Activated CD4-positive, alpha-beta memory T cell treated with anti-CD3 and anti-CD28 coated beads for 36 hours (primary cell): ENCODE data around the gene GRK2. TPM values are rescaled to one million over a fixed set of nuclear protein-coding genes. Genes with fewer than 3 reads are reported as not detected.
A peak's percentile ranks its signal among the peaks of the same experiment; 100 is the strongest.

Experiments
- CTCF ChIA-PET: fragments of 350-600 bp; sonication (Branson Sonifier 250); formaldehyde crosslinking; loops from one replicate; lab custom pipeline; 2021; ENCODE audit warnings: antibody characterized with exemption, inconsistent platforms; lab: Charles Lee
- POLR2A ChIA-PET: fragments of 350-600 bp; sonication (Branson Sonifier 250); formaldehyde crosslinking; loops from one replicate; lab custom pipeline; 2021; ENCODE audit warnings: antibody characterized with exemption; lab: Charles Lee
- DNase-seq: peaks from one replicate; pipeline ENCODE4 v3.0.0-alpha.2; 2020
- H3K27ac Mint-ChIP-seq: one replicate; pipeline ENCODE4 v1.8.0; 2021; ENCODE audit warnings: mixed read lengths
- H3K27me3 Mint-ChIP-seq: one replicate; pipeline ENCODE4 v1.8.0; 2021; ENCODE audit warnings: mixed read lengths
- H3K36me3 Mint-ChIP-seq: one replicate; pipeline ENCODE4 v1.8.0; 2021; ENCODE audit warnings: mixed read lengths
- H3K4me1 Mint-ChIP-seq: one replicate; pipeline ENCODE4 v1.8.0; 2021; ENCODE audit warnings: low read depth, mixed read lengths
- H3K4me3 Mint-ChIP-seq: one replicate; pipeline ENCODE4 v1.8.0; 2021; ENCODE audit warnings: mild to moderate bottlenecking, mixed read lengths
- H3K9me3 Mint-ChIP-seq: one replicate; pipeline ENCODE4 v1.8.0; 2021; ENCODE audit warnings: mixed read lengths
- intact Hi-C: fragments of 100-400 bp; cut with micrococcal nuclease; formaldehyde crosslinking; loops from one replicate; pipeline ENCODE4 v1.15.1; 2023
- total RNA-seq, 2 experiments: library from RNA; stranded (reverse); gene quantifications; one replicate each; pipeline ENCODE4 v1.2.3, GENCODE V29; 2021

The GRK2 gene
- total RNA-seq, 2 experiments from 2014 or later, result 273 to 279 TPM

DNA sequence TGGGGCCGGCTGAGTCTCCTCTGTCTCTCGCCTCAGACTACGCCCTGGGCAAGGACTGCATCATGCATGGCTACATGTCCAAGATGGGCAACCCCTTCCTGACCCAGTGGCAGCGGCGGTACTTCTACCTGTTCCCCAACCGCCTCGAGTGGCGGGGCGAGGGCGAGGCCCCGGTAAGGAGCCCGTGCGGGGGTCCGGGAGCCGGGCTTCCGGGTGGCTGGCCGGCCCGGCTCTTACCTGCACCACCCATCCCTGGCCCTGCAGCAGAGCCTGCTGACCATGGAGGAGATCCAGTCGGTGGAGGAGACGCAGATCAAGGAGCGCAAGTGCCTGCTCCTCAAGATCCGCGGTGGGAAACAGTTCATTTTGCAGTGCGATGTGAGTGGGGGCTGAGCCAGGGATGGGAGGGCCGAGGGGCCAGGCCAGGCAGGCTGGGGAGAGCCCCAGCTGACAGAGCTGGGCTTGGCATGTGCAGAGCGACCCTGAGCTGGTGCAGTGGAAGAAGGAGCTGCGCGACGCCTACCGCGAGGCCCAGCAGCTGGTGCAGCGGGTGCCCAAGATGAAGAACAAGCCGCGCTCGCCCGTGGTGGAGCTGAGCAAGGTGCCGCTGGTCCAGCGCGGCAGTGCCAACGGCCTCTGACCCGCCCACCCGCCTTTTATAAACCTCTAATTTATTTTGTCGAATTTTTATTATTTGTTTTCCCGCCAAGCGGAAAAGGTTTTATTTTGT is 18.7 kb downstream of the GRK2 start:
- Mint-ChIP-seq H3K4me3 (no peak overlapping the region), H3K27ac (peak overlapping the region; percentile 60)

DNA sequence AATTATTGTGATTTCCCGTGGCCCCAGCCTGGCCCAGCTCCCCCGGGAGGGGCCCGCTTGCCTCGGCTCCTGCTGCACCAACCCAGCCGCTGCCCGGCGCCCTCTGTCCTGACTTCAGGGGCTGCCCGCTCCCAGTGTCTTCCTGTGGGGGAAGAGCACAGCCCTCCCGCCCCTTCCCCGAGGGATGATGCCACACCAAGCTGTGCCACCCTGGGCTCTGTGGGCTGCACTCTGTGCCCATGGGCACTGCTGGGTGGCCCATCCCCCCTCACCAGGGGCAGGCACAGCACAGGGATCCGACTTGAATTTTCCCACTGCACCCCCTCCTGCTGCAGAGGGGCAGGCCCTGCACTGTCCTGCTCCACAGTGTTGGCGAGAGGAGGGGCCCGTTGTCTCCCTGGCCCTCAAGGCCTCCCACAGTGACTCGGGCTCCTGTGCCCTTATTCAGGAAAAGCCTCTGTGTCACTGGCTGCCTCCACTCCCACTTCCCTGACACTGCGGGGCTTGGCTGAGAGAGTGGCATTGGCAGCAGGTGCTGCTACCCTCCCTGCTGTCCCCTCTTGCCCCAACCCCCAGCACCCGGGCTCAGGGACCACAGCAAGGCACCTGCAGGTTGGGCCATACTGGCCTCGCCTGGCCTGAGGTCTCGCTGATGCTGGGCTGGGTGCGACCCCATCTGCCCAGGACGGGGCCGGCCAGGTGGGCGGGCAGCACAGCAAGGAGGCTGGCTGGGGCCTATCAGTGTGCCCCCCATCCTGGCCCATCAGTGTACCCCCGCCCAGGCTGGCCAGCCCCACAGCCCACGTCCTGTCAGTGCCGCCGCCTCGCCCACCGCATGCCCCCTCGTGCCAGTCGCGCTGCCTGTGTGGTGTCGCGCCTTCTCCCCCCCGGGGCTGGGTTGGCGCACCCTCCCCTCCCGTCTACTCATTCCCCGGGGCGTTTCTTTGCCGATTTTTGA is 19.5 kb downstream of the GRK2 start:
- no peak overlapping the region for H3K4me3 Mint-ChIP-seq
- DNase-seq, result peak; percentile 38
- no peaks in the 10 kb centered on the region for H3K27me3 Mint-ChIP-seq
- intact Hi-C loops, result loop anchor here (5.0 kb wide), 1 partner anchor 201 kb away; no protein-coding TSS in a partner anchor
- H3K4me1 Mint-ChIP-seq, result peaks cover 38% of the 10 kb centered on the region
- H3K9me3 Mint-ChIP-seq, result no peaks in the 10 kb centered on the region
- peak overlapping the region; percentile 97 for H3K27ac Mint-ChIP-seq
- ChIA-PET POLR2A (interaction anchor here (1.1 to 5.8 kb wide), 5 partner anchors 7 to 46 kb away, joined by 3 to 72 read pairs (median 23); partner anchors contain the start of gene GRK2), CTCF (interaction anchor here (0.9 to 4.3 kb wide), 3 partner anchors 8 to 18 kb away, joined by 3 to 25 read pairs (median 24); no protein-coding TSS in a partner anchor)
- H3K36me3 Mint-ChIP-seq, result peaks cover 36% of the 10 kb centered on the region

More for the DNA sequence above, 18.7 kb downstream of the GRK2 start:
- DNase-seq, result no peak
- H3K36me3 Mint-ChIP-seq, result peaks cover 36% of the 10 kb centered on the region
- no peaks in the 10 kb centered on the region for H3K9me3 Mint-ChIP-seq
- intact Hi-C loops, result loop anchor here (5.0 kb wide), 1 partner anchor 202 kb away; no protein-coding TSS in a partner anchor
- ChIA-PET POLR2A (no interaction called here), CTCF (interaction anchor here (0.7 kb wide), 1 partner anchor 98 kb away, joined by 3 read pairs; no protein-coding TSS in a partner anchor)
- H3K4me1 Mint-ChIP-seq, result peaks cover 34% of the 10 kb centered on the region
- H3K27me3 Mint-ChIP-seq, result no peaks in the 10 kb centered on the region

DNA sequence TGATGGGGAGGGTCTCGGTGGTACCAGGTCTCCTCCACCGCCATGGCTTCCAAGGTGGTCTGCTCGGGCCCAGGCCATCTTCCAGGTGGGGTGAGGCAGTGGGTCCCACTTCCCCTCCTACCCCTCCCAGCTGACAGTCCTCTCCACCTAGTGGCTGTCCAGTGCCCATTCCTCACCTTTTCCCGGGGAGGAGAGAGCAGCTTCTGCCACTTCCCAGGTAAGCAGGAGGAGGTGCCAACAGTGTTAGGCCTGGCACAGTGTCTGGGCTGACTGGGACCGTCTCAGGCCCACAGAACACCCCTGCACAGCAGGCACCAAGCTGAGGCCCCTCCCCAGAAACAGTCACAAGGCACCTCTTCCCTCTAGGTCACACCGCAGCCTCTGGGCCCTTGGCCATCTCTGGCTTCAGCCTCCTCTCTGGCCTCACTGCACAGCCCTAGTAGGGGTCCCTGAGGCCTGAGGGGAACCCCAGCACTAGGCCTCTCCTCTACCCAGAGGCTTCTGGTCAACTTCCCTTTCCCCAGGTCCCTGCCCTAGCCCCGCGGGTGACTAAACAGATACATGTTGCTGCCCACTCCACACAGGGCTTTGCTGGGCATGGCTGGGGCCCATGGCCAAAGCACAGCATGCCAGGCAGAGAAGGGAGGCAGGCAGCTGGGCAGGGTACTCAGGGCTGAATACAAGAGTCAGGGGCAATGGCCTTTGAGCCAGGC is 20.5 kb downstream of the GRK2 start:
- intact Hi-C loops, result loop anchor here (1.0 to 5.0 kb wide), 2 partner anchors 9 to 201 kb away; no protein-coding TSS in a partner anchor
- H3K27ac Mint-ChIP-seq, result peak overlapping the region; percentile 97
- no peaks in the 10 kb centered on the region for H3K27me3 Mint-ChIP-seq
- H3K36me3 Mint-ChIP-seq, result peaks cover 35% of the 10 kb centered on the region
- DNase-seq, result peak; percentile 45
- POLR2A ChIA-PET, result interaction anchor here (0.7 to 5.8 kb wide), 7 partner anchors 8 to 46 kb away, joined by 3 to 72 read pairs (median 4); partner anchors contain the start of gene GRK2
- no peaks in the 10 kb centered on the region for H3K9me3 Mint-ChIP-seq
- peaks cover 47% of the 10 kb centered on the region for H3K4me1 Mint-ChIP-seq
- peak overlapping the region; percentile 66 for H3K4me3 Mint-ChIP-seq
- CTCF ChIA-PET, result interaction anchor here (0.9 to 4.3 kb wide), 4 partner anchors 9 to 29 kb away, joined by 3 to 25 read pairs (median 14); no protein-coding TSS in a partner anchor

DNA sequence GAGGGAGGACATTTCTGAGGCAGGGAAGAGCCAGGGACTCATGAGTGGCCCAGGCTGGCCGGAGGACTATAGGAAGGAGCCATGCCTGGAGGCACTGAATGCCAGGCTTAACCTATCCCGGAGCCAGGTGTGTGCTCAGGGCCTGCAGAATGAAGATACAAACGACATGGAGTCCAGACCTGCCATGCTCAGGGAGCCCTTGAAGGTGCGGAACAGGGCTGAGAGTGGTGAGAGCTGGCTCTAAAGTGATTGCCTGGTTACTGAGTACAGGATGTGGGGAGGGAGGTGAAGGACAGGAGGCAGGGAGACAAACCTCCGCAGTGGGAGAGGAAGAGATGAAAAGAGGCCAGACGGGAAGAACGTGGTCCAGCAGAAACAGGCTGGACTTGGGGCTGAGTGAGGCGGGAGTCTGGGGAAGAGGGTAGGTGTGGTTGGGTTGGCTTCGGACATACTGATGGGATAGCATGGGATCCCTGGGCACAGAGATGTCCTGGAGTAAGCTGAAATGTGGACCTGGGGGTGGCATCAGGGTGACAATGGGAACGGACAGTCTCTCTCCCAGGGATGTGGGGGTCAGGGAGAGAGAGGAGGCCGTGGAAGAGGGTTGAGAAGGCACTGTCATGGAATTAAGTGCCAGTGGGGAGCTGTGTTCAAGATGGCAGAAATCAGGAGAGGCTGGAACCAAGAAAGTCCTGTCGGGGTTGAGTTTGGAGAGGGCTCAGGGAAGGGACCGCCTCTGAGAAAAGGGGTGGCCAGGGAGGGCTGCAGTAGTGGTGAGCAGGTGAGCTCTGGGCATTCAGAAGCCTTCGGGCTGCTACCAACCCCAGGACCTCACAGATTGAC is 21.3 kb downstream of the GRK2 start:
- intact Hi-C loops, result loop anchor here (1.0 to 5.0 kb wide), 5 partner anchors 10 to 200 kb away; no protein-coding TSS in a partner anchor
- H3K27ac Mint-ChIP-seq, result peak overlapping the region; percentile 97
- DNase-seq, result peak; percentile 62
- POLR2A ChIA-PET, result interaction anchor here (0.7 to 5.8 kb wide), 11 partner anchors 9 to 67 kb away, joined by 3 to 72 read pairs (median 4); partner anchors contain the start of genes GRK2 and SSH3
- CTCF ChIA-PET, result interaction anchor here (1.0 to 4.7 kb wide), 9 partner anchors 10 to 48 kb away, joined by 3 to 25 read pairs (median 6); partner anchors contain the start of gene SSH3
- H3K36me3 Mint-ChIP-seq, result peaks cover 31% of the 10 kb centered on the region
- H3K4me3 Mint-ChIP-seq, result peak overlapping the region; percentile 66
- H3K9me3 Mint-ChIP-seq, result no peaks in the 10 kb centered on the region
- H3K27me3 Mint-ChIP-seq, result no peaks in the 10 kb centered on the region
- peaks cover 55% of the 10 kb centered on the region for H3K4me1 Mint-ChIP-seq

DNA sequence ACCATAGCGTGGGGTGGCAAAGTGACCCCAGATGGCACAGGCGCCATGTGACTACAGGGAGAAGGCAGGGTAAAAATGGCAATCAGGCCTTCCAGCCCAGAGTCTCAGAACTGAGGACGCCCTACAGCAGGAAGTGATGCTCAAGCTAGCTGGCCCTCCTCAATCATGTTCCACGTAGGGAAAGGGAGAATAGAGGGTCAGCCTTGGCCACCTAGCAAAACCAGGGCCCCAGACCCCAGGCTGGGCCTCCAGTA is 21.9 kb downstream of the GRK2 start:
- Mint-ChIP-seq H3K27me3 (no peaks in the 10 kb centered on the region), H3K27ac (peak overlapping the region; percentile 97), H3K4me1 (peaks cover 60% of the 10 kb centered on the region), H3K4me3 (peak overlapping the region; percentile 66), H3K36me3 (peaks cover 35% of the 10 kb centered on the region), H3K9me3 (no peaks in the 10 kb centered on the region)
- ChIA-PET CTCF (interaction anchor here (1.1 to 4.7 kb wide), 9 partner anchors 11 to 94 kb away, joined by 3 to 25 read pairs (median 6); partner anchors contain the start of gene SSH3), POLR2A (interaction anchor here (1.0 to 5.8 kb wide), 9 partner anchors 10 to 66 kb away, joined by 3 to 72 read pairs (median 10); partner anchors contain the start of genes GRK2 and SSH3)
- intact Hi-C loops, result loop anchor here (1.0 to 5.0 kb wide), 4 partner anchors 17 to 199 kb away; no protein-coding TSS in a partner anchor
- no peak for DNase-seq

DNA sequence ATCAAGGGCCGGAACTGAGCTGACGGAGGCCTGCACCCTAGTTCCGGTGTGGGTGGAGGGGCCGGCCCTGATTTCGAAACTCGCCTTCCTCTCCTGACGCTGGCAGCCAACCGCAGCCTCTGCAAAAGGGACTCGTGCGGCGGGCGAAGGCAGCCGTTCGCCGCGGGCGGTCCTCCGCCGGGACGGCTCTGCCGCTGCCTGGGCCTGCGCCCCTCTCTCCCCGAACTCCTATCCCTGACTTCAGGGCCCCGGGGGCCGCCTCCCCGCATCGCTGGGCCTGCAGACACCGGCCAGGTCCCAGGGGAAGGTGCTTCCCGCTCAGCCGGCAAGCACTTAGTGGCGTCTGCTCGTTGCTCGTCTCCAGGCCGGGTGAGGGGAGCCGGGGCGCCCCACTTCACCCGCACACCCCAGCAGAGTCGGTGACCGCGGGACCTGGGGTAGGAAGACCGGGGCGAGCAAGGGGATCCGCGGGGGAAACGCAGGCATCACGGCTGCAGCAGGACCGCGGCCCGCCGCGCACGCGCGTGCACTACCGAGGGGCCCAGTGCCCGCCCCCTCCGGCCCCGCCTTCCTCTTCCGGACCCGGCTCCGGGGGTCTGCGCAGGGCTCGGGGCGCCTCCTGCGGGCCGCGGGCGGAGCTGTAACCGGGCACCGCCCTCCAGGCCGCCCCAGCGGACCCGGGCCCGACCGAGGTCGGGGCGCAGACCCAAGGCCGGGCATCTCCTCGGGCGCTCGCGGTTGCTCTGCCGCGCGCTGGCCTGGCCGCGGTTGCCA is 22.4 kb downstream of the GRK2 start:
- DNase-seq, result peak; percentile 95
- Mint-ChIP-seq H3K4me1 (peaks cover 62% of the 10 kb centered on the region), H3K9me3 (no peaks in the 10 kb centered on the region), H3K27me3 (no peaks in the 10 kb centered on the region), H3K27ac (peak overlapping the region; percentile 97), H3K36me3 (peaks cover 38% of the 10 kb centered on the region), H3K4me3 (peak overlapping the region; percentile 66)
- ChIA-PET POLR2A (interaction anchor here (1.0 to 5.8 kb wide), 9 partner anchors 10 to 66 kb away, joined by 3 to 72 read pairs (median 10); partner anchors contain the start of genes GRK2 and SSH3), CTCF (interaction anchor here (0.7 to 4.7 kb wide), 14 partner anchors 8 to 94 kb away, joined by 3 to 25 read pairs (median 5); partner anchors contain the start of gene SSH3)
- intact Hi-C loops, result loop anchor here (1.0 to 5.0 kb wide), 4 partner anchors 17 to 199 kb away; no protein-coding TSS in a partner anchor

DNA sequence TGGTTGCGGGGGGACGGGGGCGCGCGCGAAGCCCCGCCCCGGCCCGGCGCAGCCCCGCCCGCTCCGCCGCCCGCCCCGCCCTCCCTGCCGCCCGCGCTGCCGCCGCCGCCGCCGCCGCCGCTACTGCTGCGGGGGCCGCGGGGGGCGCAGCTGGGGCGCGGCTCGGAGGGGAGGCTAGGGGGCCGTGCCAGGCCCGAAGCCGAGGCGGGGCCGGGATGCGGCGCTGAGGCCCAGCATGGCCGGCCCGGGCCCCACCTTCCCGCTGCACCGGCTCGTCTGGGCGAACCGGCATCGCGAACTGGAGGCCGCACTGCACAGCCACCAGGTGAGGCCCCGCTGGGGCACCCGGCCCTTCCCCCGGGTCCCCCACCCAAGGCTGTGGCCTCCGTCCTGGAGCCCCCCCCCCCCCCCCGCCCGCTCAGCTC is 23.0 kb downstream of the GRK2 start, which contains the start of gene ANKRD13D:
Gene ANKRD13D, plus strand, starts transcription at position 78 of the 425 bp plus-strand sequence. Its CDS starts 158 bp downstream, at position 236.
- ChIA-PET POLR2A (interaction anchor here (0.9 to 5.8 kb wide), 7 partner anchors 11 to 112 kb away, joined by 3 to 72 read pairs (median 13); partner anchors contain the start of genes GRK2, PPP1CA and SSH3), CTCF (interaction anchor here (0.7 to 4.7 kb wide), 12 partner anchors 9 to 93 kb away, joined by 3 to 25 read pairs (median 6); partner anchors contain the start of gene SSH3)
- no peaks in the 10 kb centered on the region for H3K9me3 Mint-ChIP-seq
- no peak for DNase-seq
- intact Hi-C loops, result loop anchor here (2.0 to 5.0 kb wide), 2 partner anchors 48 to 198 kb away; no protein-coding TSS in a partner anchor
- peak within 1 kb of the TSS; percentile 97 for H3K27ac Mint-ChIP-seq
- H3K36me3 Mint-ChIP-seq, result peaks cover 39% of the 10 kb centered on the region
- H3K27me3 Mint-ChIP-seq, result no peaks in the 10 kb centered on the region
- H3K4me3 Mint-ChIP-seq, result peak within 1 kb of the TSS; percentile 88
- peaks cover 67% of the 10 kb centered on the region for H3K4me1 Mint-ChIP-seq

DNA sequence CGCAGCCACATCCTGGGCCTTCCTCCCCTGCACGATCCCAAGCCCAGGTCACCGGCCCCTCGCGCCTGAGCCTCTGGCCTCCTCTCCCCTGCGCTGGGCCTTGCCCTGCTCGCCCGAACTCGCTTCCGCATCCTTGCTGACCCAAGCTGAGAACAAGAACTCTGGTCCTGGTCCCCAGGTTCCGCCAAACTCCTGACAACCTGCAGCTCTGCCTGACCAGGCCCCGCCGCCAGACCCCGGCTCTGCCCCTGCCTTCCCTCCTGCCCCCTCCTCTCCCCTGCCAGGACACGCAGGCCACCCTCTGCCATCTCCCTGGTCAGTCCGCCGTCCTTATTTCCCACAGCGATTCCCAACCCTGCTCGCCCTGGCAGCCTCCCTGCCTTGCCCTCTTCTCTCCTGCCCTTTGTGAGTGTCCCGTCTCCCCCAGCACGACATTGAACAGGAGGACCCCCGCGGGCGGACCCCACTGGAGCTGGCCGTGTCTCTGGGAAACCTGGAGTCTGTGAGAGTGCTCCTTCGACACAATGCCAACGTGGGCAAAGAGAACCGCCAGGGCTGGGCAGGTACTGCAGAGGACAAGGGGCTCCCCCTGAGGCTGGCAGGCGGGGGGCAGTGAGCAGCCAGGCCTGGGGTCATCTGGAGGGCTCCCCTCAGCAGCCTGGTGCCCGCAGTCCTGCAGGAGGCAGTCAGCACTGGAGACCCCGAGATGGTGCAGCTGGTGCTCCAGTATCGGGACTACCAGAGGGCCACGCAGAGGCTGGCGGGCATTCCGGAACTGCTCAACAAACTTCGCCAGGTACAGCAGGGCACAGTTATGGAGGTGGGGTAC is 23.6 kb downstream of the GRK2 start:
- Mint-ChIP-seq H3K4me1 (peaks cover 67% of the 10 kb centered on the region), H3K4me3 (peak overlapping the region; percentile 88), H3K27me3 (no peaks in the 10 kb centered on the region), H3K36me3 (peaks cover 39% of the 10 kb centered on the region), H3K27ac (peak overlapping the region; percentile 84), H3K9me3 (no peaks in the 10 kb centered on the region)
- intact Hi-C loops, result loop anchor here (2.0 to 5.0 kb wide), 2 partner anchors 49 to 197 kb away; no protein-coding TSS in a partner anchor
- CTCF ChIA-PET, result interaction anchor here (0.8 to 4.7 kb wide), 9 partner anchors 9 to 62 kb away, joined by 3 to 25 read pairs (median 7); no protein-coding TSS in a partner anchor
- POLR2A ChIA-PET, result interaction anchor here (0.9 to 5.8 kb wide), 7 partner anchors 12 to 112 kb away, joined by 3 to 72 read pairs (median 13); partner anchors contain the start of genes GRK2, PPP1CA and SSH3
- peak; percentile 40 for DNase-seq
